ENCODE results near the gene TEX22.

TEX22 gene

GRCh38 chr14:105366386-105367074, 31.8 kb upstream of the TEX22 start:
- DNase-seq (ENCODE audit: low read depth), result no peak

GRCh38 chr14:105367116-105368031, 31.0 kb upstream of the TEX22 start:
- DNase-seq (ENCODE audit: low read depth), result no peak

GRCh38 chr14:105368032-105368417, 30.3 kb upstream of the TEX22 start:
- no peak for DNase-seq (ENCODE audit: low read depth)

- DNase-seq (ENCODE audit: low read depth), result no peak
Measured at GRCh38 chr14:105368426-105368825, 29.9 kb upstream of the TEX22 start.

GRCh38 chr14:105368910-105369652, 29.3 kb upstream of the TEX22 start:
- no peak for DNase-seq (ENCODE audit: low read depth)

- no peak for DNase-seq (ENCODE audit: low read depth)
Measured at GRCh38 chr14:105369653-105370040, 28.7 kb upstream of the TEX22 start.

- DNase-seq (ENCODE audit: low read depth), result no peak
Measured at GRCh38 chr14:105374389-105374788, 23.9 kb upstream of the TEX22 start.

- peak; percentile 33 for DNase-seq (ENCODE audit: low read depth)
Measured at GRCh38 chr14:105375635-105376057, 22.7 kb upstream of the TEX22 start.

- no peak for DNase-seq (ENCODE audit: low read depth)
Measured at GRCh38 chr14:105376521-105377440, 21.6 kb upstream of the TEX22 start.

- no peak for DNase-seq (ENCODE audit: low read depth)
Measured at GRCh38 chr14:105377555-105378182, 20.7 kb upstream of the TEX22 start.

- DNase-seq (ENCODE audit: low read depth), result no peak
Measured at GRCh38 chr14:105378199-105378598, 20.1 kb upstream of the TEX22 start.

GRCh38 chr14:105378873-105379685, 19.3 kb upstream of the TEX22 start:
- no peak for DNase-seq (ENCODE audit: low read depth)

- DNase-seq (ENCODE audit: low read depth), result no peak
Measured at GRCh38 chr14:105379946-105380345, 18.4 kb upstream of the TEX22 start.

- no peak for DNase-seq (ENCODE audit: low read depth)
Measured at GRCh38 chr14:105380756-105381155, 17.6 kb upstream of the TEX22 start.

GRCh38 chr14:105381446-105382342, 16.6 kb upstream of the TEX22 start:
- DNase-seq (ENCODE audit: low read depth), result no peak

GRCh38 chr14:105382343-105383082, 15.8 kb upstream of the TEX22 start:
- DNase-seq (ENCODE audit: low read depth), result no peak

- no peak for DNase-seq (ENCODE audit: low read depth)
Measured at GRCh38 chr14:105383083-105383730, 15.1 kb upstream of the TEX22 start.

GRCh38 chr14:105384041-105384557, 14.2 kb upstream of the TEX22 start:
- DNase-seq (ENCODE audit: low read depth), result no peak

Data from stimulated activated CD8-positive, alpha-beta memory T cell treated with anti-CD3 and anti-CD28 coated beads, Interleukin-4, amount 100 ng/mL, for 24 hours (primary cell).